Measurements from ENCODE around the gene SPOCK1. TPM values are rescaled to one million over a fixed set of nuclear protein-coding genes. Genes with fewer than 3 reads are reported as not detected.
A peak's percentile ranks its signal among the peaks of the same experiment; 100 is the strongest.

SPOCK1 gene
- total and polyA plus RNA-seq, 2 of the 4 experiments (the other 2 are of a cell fraction) = 5.0 to 20.3 TPM

DNA sequence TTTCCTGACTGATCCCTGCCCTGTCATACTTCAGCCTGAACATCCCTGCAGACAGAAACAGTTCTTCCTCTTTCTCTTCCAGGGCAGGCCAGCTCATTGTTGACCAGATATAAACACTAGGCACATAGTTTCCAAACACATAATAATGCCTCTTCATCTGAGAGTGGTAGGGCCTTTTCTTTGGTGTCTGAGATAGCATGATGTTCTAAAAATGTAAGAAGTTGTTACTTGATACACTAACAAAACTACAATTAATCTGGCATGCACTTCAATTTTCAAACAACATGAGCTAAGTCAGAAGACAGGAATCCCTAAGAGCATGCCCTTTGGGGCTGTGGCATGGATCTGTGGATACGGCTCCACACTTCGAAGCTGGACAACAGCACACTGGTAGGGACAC lies 246.6 kb downstream of the SPOCK1 start:
- no peak overlapping the region for H4K91ac ChIP-seq (ENCODE audit: insufficient read depth, low read depth, low read length)
- no peak overlapping the region for H4K5ac ChIP-seq (ENCODE audit: low read depth, low read length)
- no peak overlapping the region for H3K4ac ChIP-seq (ENCODE audit: low read depth, low read length)
- H3K18ac ChIP-seq (ENCODE audit: low read depth, low read length) = no peak overlapping the region; the same call in 1 of the 2 replicates
- 0 out of 2 replicates have a peak, but pooled peaks cover 3% of the 10 kb centered on the region for H3K9me1 ChIP-seq (ENCODE audit: insufficient read depth, low read length)
- POLR2A ChIA-PET (ENCODE audit: unreplicated experiment) = no interaction called here
- H4K8ac ChIP-seq (ENCODE audit: low read depth in 2 of 2, low read length in 2 of 2) = no peak overlapping the region
- no peak overlapping the region for H2BK120ac ChIP-seq (ENCODE audit: low read depth, low read length)
- no TSS peak for BruUV-seq (replicated peaks)
- no peak overlapping the region for H3K23ac ChIP-seq (ENCODE audit: low read depth, low read length)
- in situ Hi-C loops (cut with MboI; ENCODE audit: low sequenced_read_pairs) (no loop called here), dilution Hi-C loops (cut with HindIII; ENCODE audit: low sequenced_read_pairs, unreplicated experiment) (no loop called here), intact Hi-C loops (cut with micrococcal nuclease) (no loop called here)
- no peak overlapping the region for H2AFZ ChIP-seq (replicated peaks; ENCODE audit: low read length, poor library complexity)
- no peaks in the 10 kb centered on the region for H4K20me1 ChIP-seq (ENCODE audit: insufficient read depth, low read length)
- H2BK20ac ChIP-seq (ENCODE audit: low read depth, low read length) = no peak overlapping the region
- H2AK9ac ChIP-seq (replicated peaks; ENCODE audit: low read depth, low read length, poor library complexity) = no peak overlapping the region
- H3K9ac ChIP-seq (ENCODE audit: low read depth, low read length) = no peak overlapping the region
- H3K79me1 ChIP-seq (ENCODE audit: low read depth in 1 of 2, low read length in 2 of 2) = no peaks in the 10 kb centered on the region
- H3K4me2 ChIP-seq (ENCODE audit: low read depth, low read length) = 0 out of 2 replicates have a peak overlapping the region, but pooled peaks have one; percentile 10
- peaks cover 1% of the 10 kb centered on the region; the same call in 1 of the 2 replicates for H3K4me1 ChIP-seq (ENCODE audit: control insufficient read depth, insufficient read depth, low read length)
- H3K56ac ChIP-seq (ENCODE audit: extremely low read depth, insufficient read depth, low read length) = no peak overlapping the region
- TF ChIP-seq CTCF (conservative IDR thresholded peaks at IDR 0.05; ENCODE audit: low read depth, low read length) (no peak), USF2 (IDR thresholded peaks at IDR 0.05; ENCODE audit: low read depth, low read length) (no peak), MAFK (IDR thresholded peaks at IDR 0.05; ENCODE audit: low read depth, low read length) (no peak), CEBPB (IDR thresholded peaks at IDR 0.05; ENCODE audit: low read depth, low read length) (no peak), ELK1 (IDR thresholded peaks at IDR 0.05; ENCODE audit: borderline replicate concordance, low read depth, low read length) (no peak), RAD21 (IDR thresholded peaks at IDR 0.05; ENCODE audit: low read length) (no peak), RCOR1 (IDR thresholded peaks at IDR 0.05; ENCODE audit: insufficient replicate concordance, low read length) (no peak), MXI1 (IDR thresholded peaks at IDR 0.05; ENCODE audit: borderline replicate concordance, low read depth, low read length) (no peak), BHLHE40 (IDR thresholded peaks at IDR 0.05; ENCODE audit: low read depth, low read length) (no peak; the same call in 1 of the 2 replicates), SMC3 (IDR thresholded peaks at IDR 0.05; ENCODE audit: low read depth, low read length) (no peak), RFX5 (IDR thresholded peaks at IDR 0.05; ENCODE audit: low read depth, low read length) (no peak), NFE2L2 (IDR thresholded peaks at IDR 0.05; ENCODE audit: low read depth, low read length) (no peak), MAZ (IDR thresholded peaks at IDR 0.05; ENCODE audit: borderline replicate concordance, low read depth, low read length) (no peak), FOS (IDR thresholded peaks at IDR 0.05; ENCODE audit: low read depth, low read length) (no peak), CHD1 (IDR thresholded peaks at IDR 0.05; ENCODE audit: low read depth, low read length) (no peak), POLR2A (IDR thresholded peaks at IDR 0.05; ENCODE audit: low read depth, low read length) (no peak)
- H3K27me3 ChIP-seq (ENCODE audit: control insufficient read depth, insufficient read depth, low read length) = no peaks in the 10 kb centered on the region
- no peak overlapping the region for H2BK5ac ChIP-seq (ENCODE audit: low read depth, low read length, poor library complexity, severe bottlenecking)
- CTCF ChIA-PET = no interaction called here
- H2BK15ac ChIP-seq (ENCODE audit: low read depth, low read length) = no peak overlapping the region
- H3K27ac ChIP-seq (ENCODE audit: insufficient read depth, low read length) = no peak overlapping the region
- no peak overlapping the region for H3K14ac ChIP-seq (replicated peaks; ENCODE audit: low read depth, low read length)
- ATAC-seq (ENCODE audit: low read depth) (peak; percentile 87), DNase-seq (peak; percentile 56)
- no peaks in the 10 kb centered on the region for H3K36me3 ChIP-seq (ENCODE audit: control insufficient read depth, insufficient read depth, low read length)
- H3K4me3 ChIP-seq (ENCODE audit: insufficient read depth, low read depth, low read length) = no peak overlapping the region
- H2AK5ac ChIP-seq (ENCODE audit: low read depth, low read length) = no peak overlapping the region
- WGBS, 2 experiments (ENCODE audit: extremely low coverage in 2 of 2, insufficient read length in 1 of 2) = no CpG with 5 or more reads among the region's 2 CpGs
- no peaks in the 10 kb centered on the region for H3K9me3 ChIP-seq (ENCODE audit: control insufficient read depth, insufficient read depth, low read length)

Data from IMR-90 (cell line).